Liver (tissue), 9 donors: Measurements from ENCODE around the gene ZBTB17. TPM values are rescaled to one million over a fixed set of nuclear protein-coding genes. Genes with fewer than 3 reads are reported as not detected.

Experiments used
- DNase-seq: peaks from one replicate; pipeline ENCODE4 v3.0.0-alpha.2; 2017; ENCODE audit warnings: low spot score
- H3K27ac ChIP-seq, 2 donors: one replicate each; pipeline ENCODE4 v1.7.0; 2013; ENCODE audit warnings: inconsistent platforms in 2 of 2, low read length in 2 of 2, control low read depth in 1 of 2, low read depth in 1 of 2, mild to moderate bottlenecking in 1 of 2
- H3K27me3 ChIP-seq, 4 donors: one replicate each; pipeline versions ENCODE4 v1.6.1 to v1.7.0; 2013; ENCODE audit warnings: low read length in 3 of 4, inconsistent platforms in 1 of 4, mild to moderate bottlenecking in 1 of 4, moderate library complexity in 1 of 4; ENCODE audit not compliant: control insufficient read depth in 4 of 4, insufficient read depth in 4 of 4
- H3K36me3 ChIP-seq, 4 donors: one replicate each; pipeline versions ENCODE4 v1.6.1 to v1.7.0; 2013; ENCODE audit warnings: low read length in 3 of 4, mild to moderate bottlenecking in 3 of 4, low read depth in 1 of 4, moderate library complexity in 1 of 4; ENCODE audit not compliant: control insufficient read depth in 4 of 4, insufficient read depth in 3 of 4
- H3K4me1 ChIP-seq, 4 donors: one replicate each; pipeline versions ENCODE4 v1.6.1 to v1.7.0; 2013; ENCODE audit warnings: low read length in 3 of 4, mild to moderate bottlenecking in 3 of 4, moderate library complexity in 1 of 4; ENCODE audit not compliant: control insufficient read depth in 4 of 4, insufficient read depth in 4 of 4
- H3K4me3 ChIP-seq, 3 donors: one replicate each; pipeline versions ENCODE4 v1.6.1 to v1.7.0; 2013; ENCODE audit warnings: low read length in 3 of 3, control low read depth in 1 of 3, low read depth in 1 of 3, mild to moderate bottlenecking in 1 of 3
- H3K9ac ChIP-seq, 2 donors: one replicate each; pipeline ENCODE4 v1.7.0; 2013; ENCODE audit warnings: low read length in 2 of 2, mild to moderate bottlenecking in 2 of 2, moderate library complexity in 2 of 2, control low read depth in 1 of 2, low read depth in 1 of 2
- H3K9me3 ChIP-seq, 4 donors: one replicate each; pipeline versions ENCODE4 v1.6.1 to v1.7.0; 2013; ENCODE audit warnings: low read length in 3 of 4; ENCODE audit not compliant: control insufficient read depth in 4 of 4
- CTCF ChIP-seq: fragments of 150-350 bp; IDR thresholded peaks from 2 replicates; pipeline ENCODE4 v1.5.1; 2017; ENCODE audit warnings: improper control_type of control experiment, low read depth, low read length; ENCODE audit not compliant: missing input control
- EGR1 ChIP-seq, 2 donors: IDR thresholded peaks; 2 replicates each; pipeline ENCODE4 v1.6.1; 2016 to 2018; ENCODE audit warnings: antibody characterized with exemption in 2 of 2, low read depth in 2 of 2
- FOXA1 ChIP-seq: IDR thresholded peaks from 2 replicates; pipeline ENCODE4 v1.6.1; 2016; ENCODE audit warnings: antibody characterized with exemption
- FOXA2 ChIP-seq: IDR thresholded peaks from 2 replicates; pipeline ENCODE4 v1.6.1; 2016; ENCODE audit warnings: antibody characterized with exemption
- GABPA ChIP-seq, 2 donors: IDR thresholded peaks in 1 of 2; conservative IDR thresholded peaks in 1 of 2; 2 replicates each; pipeline ENCODE4 v1.6.1; 2016; ENCODE audit warnings: antibody characterized with exemption in 2 of 2, mild to moderate bottlenecking in 1 of 2, moderate library complexity in 1 of 2
- HNF4A ChIP-seq, 2 donors: conservative IDR thresholded peaks; 2 replicates each; pipeline ENCODE4 v1.6.1; 2016; ENCODE audit warnings: antibody characterized with exemption in 2 of 2, mild to moderate bottlenecking in 2 of 2
- HNF4G ChIP-seq: IDR thresholded peaks from 2 replicates; pipeline ENCODE4 v1.6.1; 2016; ENCODE audit warnings: antibody characterized with exemption
- JUND ChIP-seq, 2 donors: IDR thresholded peaks; 2 replicates each; pipeline ENCODE4 v1.6.1; 2016; ENCODE audit warnings: antibody characterized with exemption in 2 of 2
- NR2F2 ChIP-seq: IDR thresholded peaks from 2 replicates; pipeline ENCODE4 v1.6.1; 2016; ENCODE audit warnings: antibody characterized with exemption
- RAD21 ChIP-seq, 2 donors: IDR thresholded peaks; 2 replicates each; pipeline ENCODE4 v1.6.1; 2016; ENCODE audit warnings: antibody characterized with exemption in 2 of 2, mild to moderate bottlenecking in 2 of 2
- REST ChIP-seq: IDR thresholded peaks from 2 replicates; pipeline ENCODE4 v1.6.1; 2016; ENCODE audit warnings: antibody characterized with exemption, mild to moderate bottlenecking
- RXRA ChIP-seq, 2 donors: IDR thresholded peaks; 2 replicates each; pipeline ENCODE4 v1.6.1; 2017 to 2018; ENCODE audit warnings: antibody characterized with exemption in 2 of 2, mild to moderate bottlenecking in 1 of 2
- SP1 ChIP-seq: IDR thresholded peaks from 2 replicates; pipeline ENCODE4 v1.6.1; 2018; ENCODE audit warnings: antibody characterized with exemption, mild to moderate bottlenecking
- TAF1 ChIP-seq: conservative IDR thresholded peaks from 2 replicates; pipeline ENCODE4 v1.6.1; 2016; ENCODE audit warnings: antibody characterized with exemption, mild to moderate bottlenecking
- YY1 ChIP-seq: IDR thresholded peaks from 2 replicates; pipeline ENCODE4 v1.6.1; 2016; ENCODE audit warnings: antibody characterized with exemption, mild to moderate bottlenecking
- WGBS: extraction: QIAGEN DNeasy Blood & Tissue Kit; methylation state at CpG from one replicate; pipeline ENCODE4 v1.1.7; 2013; 5-methylcytosine and 5-hydroxymethylcytosine counted together
- polyA plus RNA-seq, 2 donors: library from polyadenylated mRNA; stranded (reverse) in 1 of 2; unstranded in 1 of 2; fragments of 200-250 nt in 1 of 2; fragments of >200 nt in 1 of 2; fragmentation: Nextera tagmentation in 1 of 2; extraction: Ambion mirVana in 1 of 2; gene quantifications; one replicate each; pipeline versions ENCODE4 v1.2.1 to v1.2.3, GENCODE V29; 2013 to 2015
- total RNA-seq, 2 donors: library from RNA; depleted of rRNA; stranded (reverse); fragments of >200 nt; gene quantifications; one replicate each; pipeline ENCODE4 v1.2.3, GENCODE V29; 2014
- TF ChIP-seq, protein P1 (sequence below): IDR thresholded peaks from 2 replicates; pipeline ENCODE4 v1.6.1; 2016; ENCODE audit warnings: antibody characterized with exemption
- TF ChIP-seq, protein P2 (sequence below): IDR thresholded peaks from 2 replicates; pipeline ENCODE4 v1.6.1; 2016; ENCODE audit warnings: antibody characterized with exemption
- TF ChIP-seq, protein P3 (sequence below): IDR thresholded peaks from 2 replicates; pipeline ENCODE4 v1.6.1; 2016; ENCODE audit warnings: antibody characterized with exemption
- donor health status: healthy.
- donor health status: healthy.
- donor health status: healthy.
- donor health status: healthy.
- donor health status: healthy.

ZBTB17 gene
- total and polyA plus RNA-seq, 4 donors = 8.9 to 15.1 (median 9.9) TPM

DNA sequence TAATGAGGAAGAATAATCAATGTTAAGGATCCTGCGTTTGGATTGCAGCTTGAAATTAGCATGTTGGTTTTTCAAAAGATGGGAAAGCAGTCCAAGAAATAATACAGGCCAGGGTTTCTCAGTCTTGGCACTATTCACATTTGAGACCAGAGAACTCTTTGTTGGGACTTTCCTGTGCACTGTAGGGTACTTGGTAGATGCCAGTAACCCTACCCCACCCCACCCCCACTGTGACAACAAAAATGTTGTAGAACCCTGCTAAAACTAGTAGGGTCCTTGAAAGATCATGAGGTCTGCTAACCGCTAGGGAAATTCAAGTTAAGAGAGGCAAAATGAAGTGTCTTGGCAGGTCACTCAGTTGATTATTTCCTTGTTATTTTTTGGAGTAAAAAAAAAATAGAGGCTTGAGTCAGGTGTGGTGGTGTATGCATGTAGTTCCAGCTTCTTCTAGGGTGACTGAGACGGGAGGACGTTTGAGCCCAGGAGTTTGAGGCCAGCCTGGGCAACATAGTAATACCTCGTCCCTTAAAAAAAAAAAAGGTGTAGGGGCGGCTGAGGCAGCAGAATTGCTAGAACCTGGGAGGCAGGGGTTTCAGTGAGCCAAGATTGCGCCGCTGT is 75.1 kb downstream of the ZBTB17 start:
- Histone ChIP-seq H3K27ac (no peak overlapping the region), H3K9me3 (no peaks in the 10 kb centered on the region), H3K4me1 (peaks cover 0 to 7% (median 4%) of the 10 kb centered on the region in 4 donors), H3K9ac (no peak overlapping the region), H3K27me3 (no peaks in the 10 kb centered on the region), H3K36me3 (no peaks in the 10 kb centered on the region), H3K4me3 (no peak overlapping the region)
- TF ChIP-seq FOXA1 (no peak), FOXA2 (no peak), JUND (IDR thresholded peaks at IDR 0.05) (no peak), GABPA (IDR thresholded peaks at IDR 0.05 in 1 of 2, conservative IDR thresholded peaks at IDR 0.05 in 1 of 2) (no peak), RAD21 (IDR thresholded peaks at IDR 0.05) (no peak), REST (no peak), SP1 (no peak), EGR1 (IDR thresholded peaks at IDR 0.05; ENCODE audit: low read depth in 2 of 2) (no peak), NR2F2 (no peak), TAF1 (no peak), CTCF (no peak), RXRA (IDR thresholded peaks at IDR 0.05) (no peak), HNF4A (conservative IDR thresholded peaks at IDR 0.05) (no peak), YY1 (no peak)
- TF ChIP-seq, protein P1, sequence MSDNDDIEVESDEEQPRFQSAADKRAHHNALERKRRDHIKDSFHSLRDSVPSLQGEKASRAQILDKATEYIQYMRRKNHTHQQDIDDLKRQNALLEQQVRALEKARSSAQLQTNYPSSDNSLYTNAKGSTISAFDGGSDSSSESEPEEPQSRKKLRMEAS = no peak
- TF ChIP-seq, protein P2, sequence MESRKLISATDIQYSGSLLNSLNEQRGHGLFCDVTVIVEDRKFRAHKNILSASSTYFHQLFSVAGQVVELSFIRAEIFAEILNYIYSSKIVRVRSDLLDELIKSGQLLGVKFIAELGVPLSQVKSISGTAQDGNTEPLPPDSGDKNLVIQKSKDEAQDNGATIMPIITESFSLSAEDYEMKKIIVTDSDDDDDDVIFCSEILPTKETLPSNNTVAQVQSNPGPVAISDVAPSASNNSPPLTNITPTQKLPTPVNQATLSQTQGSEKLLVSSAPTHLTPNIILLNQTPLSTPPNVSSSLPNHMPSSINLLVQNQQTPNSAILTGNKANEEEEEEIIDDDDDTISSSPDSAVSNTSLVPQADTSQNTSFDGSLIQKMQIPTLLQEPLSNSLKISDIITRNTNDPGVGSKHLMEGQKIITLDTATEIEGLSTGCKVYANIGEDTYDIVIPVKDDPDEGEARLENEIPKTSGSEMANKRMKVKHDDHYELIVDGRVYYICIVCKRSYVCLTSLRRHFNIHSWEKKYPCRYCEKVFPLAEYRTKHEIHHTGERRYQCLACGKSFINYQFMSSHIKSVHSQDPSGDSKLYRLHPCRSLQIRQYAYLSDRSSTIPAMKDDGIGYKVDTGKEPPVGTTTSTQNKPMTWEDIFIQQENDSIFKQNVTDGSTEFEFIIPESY = no peak
- DNase-seq = no peak
- 86% methylated on average over 8 of the region's 8 CpGs for WGBS

GRCh38 chr1:15899266-15899665 is 76.6 kb downstream of the ZBTB17 start:
- Histone ChIP-seq H3K4me3 (no peak overlapping the region), H3K9ac (no peak overlapping the region), H3K36me3 (no peaks in the 10 kb centered on the region), H3K27me3 (no peaks in the 10 kb centered on the region), H3K27ac (no peak overlapping the region), H3K4me1 (peaks cover 0 to 7% (median 4%) of the 10 kb centered on the region in 4 donors), H3K9me3 (no peaks in the 10 kb centered on the region)
- no peak for DNase-seq
- WGBS = 96% methylated on average over 9 of the region's 9 CpGs
- TF ChIP-seq YY1 (no peak), EGR1 (IDR thresholded peaks at IDR 0.05; ENCODE audit: low read depth in 2 of 2) (no peak), RXRA (IDR thresholded peaks at IDR 0.05) (no peak), HNF4G (no peak), CTCF (no peak), HNF4A (conservative IDR thresholded peaks at IDR 0.05) (no peak), NR2F2 (no peak)
- TF ChIP-seq, protein P3, sequence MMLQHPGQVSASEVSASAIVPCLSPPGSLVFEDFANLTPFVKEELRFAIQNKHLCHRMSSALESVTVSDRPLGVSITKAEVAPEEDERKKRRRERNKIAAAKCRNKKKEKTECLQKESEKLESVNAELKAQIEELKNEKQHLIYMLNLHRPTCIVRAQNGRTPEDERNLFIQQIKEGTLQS = no peak
- TF ChIP-seq, protein P1 = no peak
- TF ChIP-seq, protein P2 = no peak
